HK-2 (cell line): ENCODE results near the gene ITSN1.
A peak's percentile ranks its signal among the peaks of the same experiment; 100 is the strongest.

Source experiments
- DNase-seq: peaks from one replicate; pipeline ENCODE4 v3.0.0-alpha.2; 2018; ENCODE audit not compliant: unreplicated experiment

The ITSN1 gene

DNA sequence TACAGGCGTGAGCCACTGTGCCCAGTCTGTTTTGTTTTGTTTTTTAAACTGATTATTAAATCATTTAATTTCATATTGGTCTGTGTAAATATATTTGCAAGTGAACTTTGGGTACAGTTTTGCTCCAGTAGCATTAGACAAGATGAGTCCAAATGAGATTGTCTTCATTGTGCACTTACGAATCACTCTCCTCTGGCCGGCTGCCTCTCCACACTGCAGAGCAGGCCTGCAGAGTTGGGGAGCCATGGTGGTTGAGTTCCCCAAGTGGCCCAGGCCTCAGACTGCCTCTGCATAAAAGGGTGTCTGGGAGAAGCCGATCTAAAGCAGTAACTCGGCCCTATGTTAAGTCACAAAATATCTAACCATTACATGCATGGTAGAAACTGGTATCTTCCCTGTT, 198.5 kb downstream of the ITSN1 start:
- DNase-seq, result no peak

DNA sequence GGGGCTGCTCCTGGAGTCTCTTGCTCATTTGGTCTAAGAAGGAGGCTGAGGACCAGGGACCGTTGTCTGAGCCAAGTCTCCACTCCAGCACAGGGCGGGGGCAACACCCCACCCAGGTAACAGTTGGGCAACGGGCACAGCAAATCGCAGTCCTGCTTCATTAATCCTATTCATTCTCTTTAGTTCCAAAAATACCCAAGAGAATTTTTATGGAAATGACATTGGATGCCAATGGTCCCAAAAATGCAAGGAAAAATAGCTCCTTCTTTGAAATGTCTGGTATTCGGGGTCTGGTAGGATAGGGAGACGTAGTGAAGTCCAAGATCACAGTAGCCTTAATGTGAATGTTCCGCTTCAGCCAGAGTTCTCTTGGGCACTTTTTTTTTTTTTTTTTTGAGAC, 199.3 kb downstream of the ITSN1 start:
- DNase-seq, result no peak

DNA sequence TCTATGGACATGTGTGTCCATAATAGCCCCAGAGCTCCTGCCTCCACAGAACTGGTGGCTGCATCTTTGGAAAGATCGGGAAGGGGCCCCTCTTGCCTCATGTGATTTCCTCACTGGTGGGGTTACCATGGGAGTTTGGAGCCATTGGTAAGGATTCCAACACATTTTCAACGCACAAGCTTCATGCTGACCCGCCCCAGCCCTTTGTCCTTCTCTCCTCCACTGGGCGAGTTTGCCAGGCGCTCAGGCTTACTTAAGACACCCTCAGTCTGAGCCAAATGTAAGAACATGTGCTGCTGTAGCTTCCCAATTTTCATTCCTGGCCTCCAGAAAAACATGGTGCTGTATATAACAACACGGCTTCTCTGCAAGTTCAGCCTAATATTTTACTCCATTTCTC, 200.9 kb downstream of the ITSN1 start:
- no peak for DNase-seq

DNA sequence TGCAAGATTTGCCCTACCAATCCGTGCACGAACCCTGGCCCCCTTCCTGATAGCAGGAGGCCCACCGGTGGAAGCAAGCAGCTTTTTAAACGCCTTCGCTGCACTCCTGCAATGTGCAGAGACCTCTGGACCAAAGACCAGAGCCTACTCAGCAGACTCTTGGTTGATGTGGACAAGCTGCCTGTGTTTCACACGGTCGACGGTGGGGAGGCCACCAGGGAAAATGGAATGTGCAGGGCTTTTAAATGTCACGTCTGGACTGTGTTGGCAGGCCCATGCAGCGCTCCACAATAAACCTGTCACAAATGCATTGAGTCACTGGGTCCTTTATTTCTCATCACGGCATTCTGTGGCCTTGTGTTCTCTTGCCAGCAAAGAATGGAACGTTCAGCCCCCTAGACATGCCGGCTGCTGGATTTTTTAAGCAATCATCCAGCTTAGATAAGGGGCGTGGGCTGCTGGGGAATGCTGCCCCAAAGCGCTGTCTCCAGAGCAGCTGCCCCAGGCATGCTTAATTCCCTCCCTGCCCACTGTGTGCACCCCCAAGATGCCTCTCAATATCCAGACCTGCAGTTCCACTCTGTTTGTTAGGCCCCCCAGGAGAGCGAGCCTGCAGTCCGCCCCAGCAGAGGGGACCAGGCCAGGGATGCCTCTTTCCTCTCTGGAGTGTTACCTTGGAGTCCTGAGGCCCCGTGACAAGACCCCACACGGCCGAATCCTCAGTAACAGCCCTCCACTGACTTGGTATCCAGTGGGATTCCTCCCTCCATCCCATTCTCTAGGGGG, 202.0 kb downstream of the ITSN1 start:
- DNase-seq, result no peak

DNA sequence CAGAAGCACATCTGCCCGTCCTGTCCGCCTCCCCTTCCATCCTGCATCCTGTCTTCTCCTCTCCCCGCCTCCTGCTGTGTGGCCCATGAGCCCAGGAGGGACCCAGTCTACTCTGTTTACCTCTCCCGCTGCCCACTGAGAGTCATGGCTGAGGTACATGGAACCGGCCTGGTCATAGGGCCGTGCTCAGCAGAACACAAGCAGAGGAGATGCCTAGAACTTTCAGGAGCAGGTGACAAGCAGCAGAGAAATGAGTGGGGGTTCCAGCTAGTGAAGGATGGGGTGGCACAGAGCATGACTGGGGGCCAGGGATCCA, 202.5 kb downstream of the ITSN1 start:
- DNase-seq, result no peak

DNA sequence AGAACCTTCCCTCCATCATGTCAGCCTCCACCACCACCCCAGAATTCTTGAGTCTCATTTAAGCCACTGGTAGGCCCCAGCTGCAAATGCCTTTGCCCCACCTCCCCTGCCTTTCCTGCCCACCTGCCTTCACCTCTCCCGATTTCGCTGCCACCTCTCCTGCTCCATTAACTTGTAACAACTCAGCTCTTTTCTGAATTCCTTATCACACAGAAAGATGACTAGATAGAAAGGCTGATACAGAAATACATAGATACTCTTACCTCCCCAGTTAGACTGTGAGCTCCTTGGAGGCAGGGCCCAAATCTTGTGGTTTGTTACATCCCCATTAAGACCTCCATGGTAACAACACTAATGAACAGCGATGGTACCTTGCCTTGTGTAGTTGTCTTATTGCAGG, 203.8 kb downstream of the ITSN1 start:
- no peak for DNase-seq

DNA sequence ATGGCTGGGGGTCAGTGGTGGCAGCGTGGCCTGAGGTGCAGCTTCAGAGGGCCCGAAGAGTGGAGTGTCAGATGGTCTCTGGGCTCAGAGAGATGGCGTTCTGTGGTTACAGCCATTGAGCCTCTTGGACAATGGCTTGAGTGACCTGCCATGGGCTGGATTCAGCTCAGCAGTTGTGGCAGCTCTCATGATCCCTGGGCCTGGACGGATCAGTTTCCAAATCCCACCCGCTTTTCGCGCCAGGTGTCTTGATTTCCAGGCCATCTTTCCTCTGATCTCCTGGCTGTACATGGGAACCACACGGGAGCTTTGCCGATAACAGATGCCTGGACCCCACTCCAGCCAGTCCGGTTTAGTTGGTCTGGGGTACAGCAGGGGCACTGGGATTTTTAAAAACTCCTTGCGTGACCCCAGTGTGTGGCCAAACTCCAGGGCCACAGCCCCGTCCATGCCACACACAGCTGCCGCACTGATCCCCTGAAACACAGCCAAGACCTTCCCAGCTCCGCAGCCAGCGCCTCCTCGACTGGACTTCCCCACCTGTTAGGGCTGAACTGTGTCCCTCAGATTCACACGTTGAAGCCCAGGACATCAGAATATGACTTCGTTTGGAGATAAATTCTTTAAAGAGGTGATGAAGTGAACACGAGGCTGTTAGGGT, 205.4 kb downstream of the ITSN1 start:
- DNase-seq, result no peak

DNA sequence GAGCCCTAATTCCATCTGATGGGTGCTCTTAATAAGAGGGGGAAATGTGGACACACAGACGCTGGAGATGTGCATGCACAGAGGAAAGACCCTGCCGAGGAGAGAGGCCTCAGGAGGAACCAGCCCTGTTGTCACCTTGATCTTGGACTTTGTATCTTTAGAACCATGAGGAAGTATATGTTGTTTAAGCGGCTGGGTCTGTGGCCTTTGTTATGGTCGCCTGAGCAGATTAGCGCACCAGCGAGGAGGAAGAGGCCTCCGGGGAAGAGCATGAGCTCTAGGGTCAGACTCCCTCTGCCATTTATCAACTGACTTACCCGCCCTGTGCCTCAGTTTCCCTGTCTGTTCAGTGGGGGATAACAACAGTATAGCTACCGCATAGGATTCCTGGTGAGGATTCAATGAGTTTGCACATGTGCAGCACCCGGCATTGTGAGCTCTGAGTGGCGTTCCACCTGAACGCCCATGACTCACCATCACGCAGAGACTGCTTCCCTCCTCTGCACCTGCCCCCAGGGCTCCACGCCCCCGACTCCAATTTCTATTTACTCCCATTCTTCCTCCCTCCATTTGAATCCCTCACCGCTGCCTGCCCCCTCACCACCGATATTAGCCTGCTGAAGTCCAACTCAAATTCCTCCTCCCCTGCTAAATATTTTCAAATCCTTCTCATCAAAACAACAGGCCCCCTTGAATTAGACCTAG, 206.1 kb downstream of the ITSN1 start:
- DNase-seq, result peak; percentile 37

DNA sequence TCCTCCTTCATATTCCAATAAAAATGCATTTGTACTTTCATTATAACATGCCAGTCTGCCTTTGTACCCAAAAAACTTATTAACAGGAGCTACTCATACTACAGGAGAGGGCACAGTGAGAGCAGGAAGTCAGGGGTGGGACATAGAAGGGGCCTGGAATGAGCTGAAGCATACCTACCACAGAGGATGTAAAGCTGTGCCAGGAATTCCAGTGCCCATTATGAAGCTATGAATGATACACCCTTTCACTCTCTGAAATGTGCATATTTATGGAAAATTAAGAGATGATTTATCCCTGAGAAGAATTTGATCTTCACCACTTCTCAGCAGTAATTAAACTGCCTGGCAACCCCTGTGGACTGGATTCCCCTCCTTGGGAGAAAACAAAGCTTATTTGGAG, 207.5 kb downstream of the ITSN1 start:
- no peak for DNase-seq

DNA sequence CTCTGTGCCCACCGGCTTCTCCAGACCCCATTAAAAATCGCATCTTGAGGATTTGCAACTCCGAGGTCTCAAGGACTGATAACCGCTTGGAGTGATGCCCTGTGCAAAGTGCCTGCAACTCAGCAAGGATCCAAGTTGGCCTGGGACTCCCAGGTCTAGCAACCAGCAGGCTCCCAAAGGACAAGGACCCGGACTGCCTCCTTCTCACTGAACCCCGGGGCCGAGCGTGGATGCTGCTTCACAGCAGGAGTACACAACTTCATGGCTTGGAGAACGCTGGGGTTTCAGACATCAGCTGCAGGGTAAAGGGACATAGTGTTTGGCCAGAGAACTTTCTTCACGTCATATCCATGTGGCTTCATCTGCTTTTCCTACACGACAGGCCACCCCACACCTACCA, 208.1 kb downstream of the ITSN1 start:
- DNase-seq, result no peak

DNA sequence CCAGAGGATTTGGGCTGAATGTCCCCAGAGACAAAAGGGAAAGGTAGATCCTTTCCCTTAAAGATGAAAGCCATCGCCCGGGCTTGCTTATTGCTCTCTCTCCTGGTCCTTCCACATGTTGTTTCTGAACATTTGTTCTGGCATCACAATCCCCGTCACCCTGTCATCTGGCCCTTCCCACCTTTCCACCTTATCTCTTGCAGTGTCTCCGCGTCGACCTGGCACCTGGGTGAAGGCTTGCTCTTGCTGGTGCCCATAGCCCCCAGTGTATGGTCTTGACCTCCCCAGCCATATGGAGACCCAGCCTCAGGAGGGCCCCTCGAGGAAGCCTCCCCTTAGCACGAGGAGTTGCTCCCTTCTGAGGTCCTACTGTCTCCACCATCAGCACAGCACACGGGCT, 208.7 kb downstream of the ITSN1 start:
- DNase-seq, result no peak

DNA sequence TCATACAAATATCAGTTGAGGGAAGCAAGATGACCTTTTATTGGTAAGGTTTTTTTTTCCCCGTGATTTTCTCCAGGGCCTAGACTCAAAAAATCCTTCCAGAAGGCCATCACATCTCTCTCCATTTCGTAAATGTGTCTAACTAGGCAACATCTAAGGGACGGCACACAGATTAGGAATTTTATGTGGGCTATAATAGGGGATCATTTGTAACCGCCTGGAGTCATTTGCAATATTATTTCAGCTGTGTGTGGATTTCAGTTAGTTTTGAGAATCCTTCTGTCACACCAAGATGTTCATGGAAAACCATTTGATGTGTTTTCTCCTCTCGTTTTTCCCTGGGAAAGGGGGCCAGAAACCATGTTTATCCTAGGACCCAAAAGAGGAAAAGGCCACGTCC, 210.2 kb downstream of the ITSN1 start:
- DNase-seq, result no peak

DNA sequence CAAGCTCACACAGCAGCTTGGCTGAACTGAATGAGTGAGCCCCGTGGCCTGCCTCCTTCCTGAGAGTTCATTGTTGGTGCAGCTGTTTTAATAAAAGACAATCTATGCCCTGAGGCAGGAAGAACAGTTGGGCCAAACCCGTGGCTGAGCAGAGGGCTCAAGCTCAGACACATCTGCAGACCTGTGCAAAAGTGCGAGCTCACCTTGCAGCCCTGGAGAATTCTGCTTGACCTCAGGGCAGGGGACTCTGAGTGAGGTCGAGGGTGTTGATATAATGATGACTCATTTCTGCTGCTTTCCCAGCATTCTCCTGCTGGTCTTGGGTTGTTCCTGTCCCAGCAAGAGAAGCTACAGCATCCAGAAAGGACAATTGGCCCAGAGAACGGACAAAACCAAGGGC, 212.3 kb downstream of the ITSN1 start:
- no peak for DNase-seq

DNA sequence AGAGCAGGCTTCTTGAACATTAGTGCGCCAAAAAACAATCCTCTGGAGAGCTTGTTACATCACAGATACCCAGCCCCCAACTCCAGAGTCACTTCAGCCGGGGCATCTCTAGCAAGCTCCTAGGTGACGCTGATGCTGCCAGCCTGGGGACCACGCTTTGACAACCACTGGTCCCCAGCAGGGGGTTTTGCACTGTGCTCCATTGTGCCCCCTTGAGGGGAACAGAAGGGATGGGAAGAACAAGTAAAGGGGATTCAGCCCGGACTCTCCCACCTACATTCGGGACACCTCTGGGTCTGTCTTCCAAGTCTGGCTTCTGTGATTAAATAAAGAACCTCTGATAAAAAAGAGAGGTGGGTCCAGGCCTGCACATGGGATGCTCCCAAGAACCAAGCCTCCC, 212.9 kb downstream of the ITSN1 start:
- DNase-seq, result no peak

DNA sequence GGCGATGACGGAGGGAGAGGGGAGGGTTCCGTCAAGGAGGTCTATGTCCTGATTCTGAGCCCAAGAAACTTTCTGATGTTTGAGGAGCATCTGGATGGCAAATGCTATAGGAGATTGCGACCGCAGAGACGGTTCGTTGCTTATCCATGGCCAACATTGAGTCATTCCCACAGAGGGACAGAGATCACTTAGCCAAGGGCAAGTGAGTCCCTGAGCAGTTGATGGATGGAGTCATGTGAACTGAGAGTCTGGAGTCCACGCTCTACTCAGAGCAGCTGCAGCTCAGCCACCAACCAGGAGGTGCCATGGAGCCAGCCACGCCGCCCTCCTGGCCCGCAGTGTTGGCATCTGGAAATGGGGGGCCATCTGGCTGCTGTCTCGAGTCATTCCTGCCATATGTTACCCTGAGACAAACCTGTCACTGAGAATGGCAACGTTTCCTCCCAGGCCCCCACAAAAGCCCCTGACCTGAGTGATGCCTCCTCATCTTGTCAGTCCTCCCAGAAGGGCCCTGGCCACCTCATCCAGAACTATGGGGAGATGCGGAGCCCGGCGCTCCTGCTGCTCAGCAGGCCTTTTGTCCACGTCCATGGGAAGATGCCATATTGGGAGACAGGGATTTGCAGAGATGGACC, 214.7 kb downstream of the ITSN1 start:
- no peak for DNase-seq

DNA sequence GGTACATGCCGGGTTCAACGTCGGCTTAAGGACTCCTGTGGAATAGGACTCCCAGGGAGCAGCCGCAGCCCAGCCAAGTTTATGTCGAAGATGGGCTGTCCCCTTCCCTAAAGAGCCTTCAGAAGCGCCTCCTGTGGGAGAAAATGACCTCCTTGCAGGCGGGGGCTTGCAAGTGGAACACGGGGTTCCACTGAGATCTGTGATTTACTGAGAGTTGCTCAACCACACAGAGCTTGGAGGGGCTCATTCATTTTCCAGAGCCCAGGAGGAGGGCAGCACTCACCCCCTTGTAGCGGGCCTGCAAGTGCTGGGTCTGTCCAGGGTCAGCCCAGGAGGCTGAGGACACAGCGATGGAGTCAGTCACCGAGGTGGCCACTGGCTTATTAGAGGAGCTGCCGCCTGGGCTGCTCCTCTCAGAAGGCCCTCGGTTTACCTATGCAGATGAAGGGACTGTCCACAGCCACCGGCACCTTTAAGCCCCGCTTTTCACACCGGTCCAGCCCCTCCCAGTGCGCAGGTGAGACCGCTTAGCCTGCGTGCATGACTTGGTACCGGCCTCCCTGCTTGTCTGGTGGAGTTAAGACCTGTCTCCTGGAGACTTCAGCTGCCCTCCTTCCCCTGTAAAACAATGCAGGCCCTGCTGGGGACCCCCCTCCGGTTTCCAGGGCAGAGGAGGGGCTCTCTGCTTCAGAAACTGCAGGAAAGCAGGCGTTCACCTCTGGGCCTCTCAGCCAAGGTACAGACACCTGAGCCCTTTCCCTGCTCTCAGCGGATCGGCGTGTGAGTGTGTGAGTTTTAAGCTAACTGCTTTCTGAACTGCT, 215.8 kb downstream of the ITSN1 start:
- no peak for DNase-seq

DNA sequence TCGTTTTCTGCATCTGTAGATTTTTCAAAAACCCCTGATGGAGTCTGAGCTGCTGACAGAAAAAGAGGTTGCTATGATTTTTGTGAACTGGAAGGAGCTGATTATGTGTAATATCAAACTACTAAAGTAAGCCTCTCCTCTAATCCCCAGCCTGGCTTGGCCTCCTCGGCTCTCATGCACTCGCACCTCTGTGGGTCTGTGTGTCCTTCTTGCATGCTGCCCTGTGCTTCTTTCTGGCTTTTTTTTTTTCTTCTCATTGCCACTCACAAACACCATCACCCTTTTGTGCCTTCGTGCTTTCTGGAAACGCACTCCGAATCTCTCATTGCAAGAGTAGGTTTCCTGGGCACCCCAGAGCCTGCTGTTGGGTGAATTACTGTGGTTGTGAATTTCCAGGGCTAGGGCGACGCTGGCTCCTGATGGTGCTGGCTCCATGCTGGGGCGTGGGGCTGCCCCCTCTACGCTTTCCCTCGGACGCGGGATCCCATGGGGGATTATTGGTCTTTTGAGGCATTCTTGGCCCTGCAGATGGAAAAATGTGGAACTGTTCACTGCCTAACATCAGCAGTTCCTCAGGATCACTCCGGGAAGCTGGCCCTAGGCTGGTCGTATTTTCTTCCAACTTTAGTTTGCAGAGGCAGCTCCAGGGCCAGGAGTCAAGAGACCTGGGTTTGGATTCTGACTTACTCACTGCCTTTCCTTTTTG, 216.5 kb downstream of the ITSN1 start:
- DNase-seq, result no peak

DNA sequence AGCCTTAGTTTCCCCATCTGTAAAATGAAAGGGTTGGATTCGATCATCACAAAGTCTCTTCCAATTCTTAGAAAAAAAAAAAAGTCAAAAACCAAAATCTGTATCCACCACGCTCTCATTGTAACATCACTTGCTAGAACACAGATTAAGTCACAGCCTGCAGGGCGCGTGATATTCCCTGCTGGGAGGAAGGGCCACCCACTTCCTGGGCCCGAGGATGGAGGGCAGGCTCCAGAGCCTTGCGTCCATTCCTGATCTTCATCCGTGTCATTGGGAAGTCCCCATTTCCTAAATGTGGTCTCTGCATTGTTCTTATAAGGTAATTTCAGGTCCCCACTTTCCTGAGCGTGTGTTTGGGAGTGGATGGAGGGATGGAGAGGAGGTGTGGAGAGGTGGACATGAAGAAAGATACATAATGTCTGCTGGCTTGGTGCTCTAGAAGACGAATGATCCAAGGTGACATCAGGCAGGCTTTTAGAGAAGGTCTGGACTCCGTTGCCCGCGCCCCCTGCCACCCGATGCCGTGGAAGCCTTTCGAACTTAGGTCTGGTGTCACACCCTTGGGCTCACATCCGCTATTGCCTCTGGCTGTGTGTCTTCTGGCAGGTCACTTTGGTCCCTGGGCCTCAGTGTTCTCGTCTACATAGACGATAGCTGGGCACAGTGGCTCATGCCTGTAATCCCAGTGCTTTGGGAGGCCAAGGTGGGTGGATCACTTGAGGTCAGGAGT, 217.2 kb downstream of the ITSN1 start:
- no peak for DNase-seq

DNA sequence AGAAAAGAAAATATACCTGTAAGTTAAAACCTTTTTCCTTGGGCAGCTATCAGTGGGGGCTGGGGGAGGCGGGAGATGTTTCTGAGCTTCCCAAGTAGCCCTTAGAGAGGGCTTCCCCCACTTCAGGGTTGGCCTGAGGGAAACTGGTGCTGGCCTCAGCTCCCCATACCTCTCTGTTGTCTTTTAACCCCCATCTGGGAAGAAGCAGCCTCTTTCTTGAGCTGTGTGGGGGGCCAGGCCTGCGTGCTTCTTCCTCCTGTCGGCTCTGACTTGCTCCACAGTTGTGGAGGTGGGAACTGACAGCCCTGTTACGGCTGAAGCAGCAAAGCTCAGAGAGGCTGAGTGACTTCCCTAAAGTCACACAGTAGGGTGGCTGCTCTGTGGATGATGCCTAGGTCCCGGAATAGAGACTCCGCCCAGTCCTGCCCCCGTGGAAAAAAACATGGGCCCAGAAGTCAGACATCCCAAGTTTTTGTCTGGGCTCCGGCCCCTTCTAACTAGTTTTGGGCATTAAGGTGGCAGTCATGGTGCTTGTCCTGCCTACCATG, 218.1 kb downstream of the ITSN1 start:
- no peak for DNase-seq

DNA sequence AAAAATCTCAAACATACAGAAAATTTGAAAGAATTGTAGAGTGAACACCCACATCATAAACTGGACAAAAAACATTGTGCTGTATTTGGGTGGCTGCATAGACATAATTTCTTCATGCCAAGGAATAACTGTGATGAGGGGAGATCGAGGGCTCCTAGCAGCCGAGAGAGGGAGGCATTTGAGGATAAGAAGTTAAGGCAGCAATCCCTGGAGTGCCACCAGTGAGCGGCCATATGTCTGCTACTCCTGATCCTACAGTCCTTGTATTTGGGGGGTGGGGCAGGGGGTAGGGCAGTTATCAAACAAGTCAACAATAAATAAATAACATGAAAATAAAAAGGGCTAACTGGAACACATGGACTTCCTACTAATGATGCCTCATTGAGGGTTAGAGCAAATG, 218.8 kb downstream of the ITSN1 start:
- no peak for DNase-seq
